GM23338 (cell line): ENCODE results near the gene ADIRF.

Experiments used
- CTCF ChIP-seq, 2 experiments: fragments of 200-600 bp in 1 of 2; sonication (generic) in 1 of 2; conservative IDR thresholded peaks; 2 replicates each; pipeline versions ENCODE4 v1.5.1 to v1.6.1; 2016 to 2017; ENCODE audit warnings: antibody characterized with exemption in 2 of 2, low read depth in 2 of 2, mild to moderate bottlenecking in 2 of 2, moderate library complexity in 1 of 2
- EZH2 ChIP-seq: fragments of 200-600 bp; sonication (generic); IDR thresholded peaks from one replicate; pipeline ENCODE4 v1.8.0; 2017; ENCODE audit warnings: antibody characterized with exemption, mild to moderate bottlenecking, low read depth; ENCODE audit not compliant: unreplicated experiment
- JUNB ChIP-seq: IDR thresholded peaks from one replicate; pipeline ENCODE4 v1.6.1; 2016; ENCODE audit warnings: antibody characterized with exemption; ENCODE audit not compliant: unreplicated experiment
- POLR2AphosphoS5 ChIP-seq: IDR thresholded peaks from 2 replicates; pipeline ENCODE4 v1.6.1; 2016; ENCODE audit warnings: antibody characterized with exemption, low read depth
- REST ChIP-seq: IDR thresholded peaks from one replicate; pipeline ENCODE4 v1.6.1; 2018; ENCODE audit warnings: antibody characterized with exemption; ENCODE audit not compliant: unreplicated experiment
- STAT1 ChIP-seq: IDR thresholded peaks from one replicate; pipeline ENCODE4 v1.6.1; 2016; ENCODE audit warnings: antibody characterized with exemption; ENCODE audit not compliant: unreplicated experiment
- ZNF114 ChIP-seq: fragments of 250-450 bp; sonication (Bioruptor Pico); IDR thresholded peaks from 2 replicates; pipeline ENCODE4 v1.5.0; 2020; ENCODE audit warnings: mild to moderate bottlenecking, moderate library complexity

GRCh38 chr10:86941991-86942421 lies 26.3 kb upstream of the ADIRF start:
- TF ChIP-seq JUNB (no peak), CTCF (conservative IDR thresholded peaks at IDR 0.05; ENCODE audit: low read depth in 2 of 2) (peak in 1 of 2 experiments; percentile 14; a peak in 1 of 4 replicates), REST (no peak), POLR2AphosphoS5 (no peak), STAT1 (no peak), EZH2 (no peak), ZNF114 (no peak)
